Mucosa of rectum (tissue), 2 donors: Measurements from ENCODE around the gene CTSW.

Source experiments
- H3K27ac ChIP-seq, 2 donors: one replicate each; pipeline ENCODE4 v1.7.0; 2013; ENCODE audit warnings: inconsistent platforms in 2 of 2, low read depth in 2 of 2, low read length in 2 of 2
- H3K27me3 ChIP-seq, 2 donors: one replicate each; pipeline ENCODE4 v1.7.0; 2013; ENCODE audit warnings: low read length in 2 of 2; ENCODE audit not compliant: control insufficient read depth in 2 of 2, insufficient read depth in 2 of 2
- H3K36me3 ChIP-seq, 2 donors: one replicate each; pipeline ENCODE4 v1.7.0; 2013; ENCODE audit warnings: low read length in 2 of 2; ENCODE audit not compliant: control insufficient read depth in 2 of 2, insufficient read depth in 2 of 2
- H3K4me1 ChIP-seq, 2 donors: one replicate each; pipeline ENCODE4 v1.7.0; 2013; ENCODE audit warnings: low read length in 2 of 2, mild to moderate bottlenecking in 1 of 2; ENCODE audit not compliant: control insufficient read depth in 2 of 2, insufficient read depth in 2 of 2
- H3K4me3 ChIP-seq, 2 donors: one replicate each; pipeline ENCODE4 v1.7.0; 2013; ENCODE audit warnings: low read length in 2 of 2
- H3K9ac ChIP-seq, 2 donors: one replicate each; pipeline ENCODE4 v1.7.0; 2013; ENCODE audit warnings: low read length in 2 of 2, low read depth in 1 of 2, mild to moderate bottlenecking in 1 of 2
- H3K9me3 ChIP-seq, 2 donors: one replicate each; pipeline ENCODE4 v1.7.0; 2013; ENCODE audit warnings: low read length in 2 of 2; ENCODE audit not compliant: control insufficient read depth in 2 of 2
- donor health status: healthy.
- donor health status: Normal muscosa, but diverticular disease.

The CTSW gene

DNA sequence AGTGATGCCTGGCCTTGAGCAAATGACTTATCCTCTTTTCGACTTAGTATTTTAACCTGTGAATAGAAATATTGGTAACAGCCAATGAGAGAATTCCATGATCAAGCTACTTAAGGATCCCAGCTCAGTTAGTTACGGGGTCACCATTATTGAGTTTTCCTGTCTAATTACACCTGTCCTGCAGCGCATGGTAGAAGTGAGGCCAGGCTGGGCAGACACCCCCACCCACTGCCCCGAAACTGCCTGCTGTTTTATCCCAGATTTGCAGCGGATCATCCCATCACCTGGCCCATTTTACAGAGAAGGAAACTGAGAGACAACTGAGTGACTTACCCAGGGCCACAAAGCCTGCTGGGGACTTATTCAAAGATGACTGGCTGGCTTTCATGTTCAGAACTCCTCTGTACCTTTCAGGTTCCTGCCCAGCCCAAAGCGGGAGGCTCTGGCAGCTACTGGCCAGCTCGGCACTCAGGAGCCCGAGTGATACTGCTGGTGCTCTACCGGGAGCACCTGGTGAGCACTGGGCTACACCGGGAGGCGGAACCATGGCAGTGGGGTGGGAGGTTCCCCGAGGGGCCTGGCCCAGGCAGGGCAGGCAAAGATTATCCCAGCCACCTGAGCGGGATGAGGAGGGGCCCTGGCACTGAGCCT, 18.0 kb upstream of the CTSW start:
- Histone ChIP-seq H3K27me3 (no peaks in the 10 kb centered on the region), H3K4me3 (peak overlapping the region; percentile 78 to 93), H3K9ac (peak overlapping the region; percentile 85 to 96), H3K9me3 (no peaks in the 10 kb centered on the region), H3K27ac (peak overlapping the region; percentile 99), H3K36me3 (peaks cover 32 to 45% of the 10 kb centered on the region in 2 donors), H3K4me1 (peaks cover 28 to 33% of the 10 kb centered on the region in 2 donors)

DNA sequence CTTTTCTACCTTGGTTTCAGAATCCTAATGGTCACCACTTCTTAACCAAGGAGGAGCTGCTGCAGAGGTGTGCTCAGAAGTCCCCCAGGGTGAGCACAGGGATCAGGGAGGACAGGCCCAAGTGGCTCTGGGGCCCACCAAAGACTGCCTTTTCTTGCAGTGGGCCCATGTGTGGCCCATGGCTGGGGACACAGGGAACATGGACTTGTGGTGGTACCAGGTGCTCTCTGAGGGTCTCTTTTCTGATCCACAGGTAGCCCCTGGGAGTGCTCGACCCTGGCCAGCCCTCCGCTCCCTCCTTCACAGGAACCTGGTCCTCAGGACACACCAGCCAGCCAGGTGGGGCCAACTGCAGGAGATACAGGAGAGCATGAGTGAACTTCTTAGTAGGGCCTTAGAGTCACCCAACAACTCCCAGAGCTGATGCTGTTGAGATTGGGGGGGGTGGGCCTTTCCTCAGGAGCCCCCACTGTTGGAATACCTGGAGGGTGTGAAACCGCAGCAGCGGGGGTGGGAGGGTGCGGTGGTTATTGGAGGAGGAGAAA, 17.4 kb upstream of the CTSW start:
- H3K4me3 ChIP-seq = no peak overlapping the region
- no peak overlapping the region for H3K9ac ChIP-seq
- peaks cover 32 to 46% of the 10 kb centered on the region in 2 donors for H3K36me3 ChIP-seq
- no peak overlapping the region for H3K27ac ChIP-seq
- H3K27me3 ChIP-seq = no peaks in the 10 kb centered on the region
- H3K9me3 ChIP-seq = no peaks in the 10 kb centered on the region
- peaks cover 28 to 31% of the 10 kb centered on the region in 2 donors for H3K4me1 ChIP-seq

DNA sequence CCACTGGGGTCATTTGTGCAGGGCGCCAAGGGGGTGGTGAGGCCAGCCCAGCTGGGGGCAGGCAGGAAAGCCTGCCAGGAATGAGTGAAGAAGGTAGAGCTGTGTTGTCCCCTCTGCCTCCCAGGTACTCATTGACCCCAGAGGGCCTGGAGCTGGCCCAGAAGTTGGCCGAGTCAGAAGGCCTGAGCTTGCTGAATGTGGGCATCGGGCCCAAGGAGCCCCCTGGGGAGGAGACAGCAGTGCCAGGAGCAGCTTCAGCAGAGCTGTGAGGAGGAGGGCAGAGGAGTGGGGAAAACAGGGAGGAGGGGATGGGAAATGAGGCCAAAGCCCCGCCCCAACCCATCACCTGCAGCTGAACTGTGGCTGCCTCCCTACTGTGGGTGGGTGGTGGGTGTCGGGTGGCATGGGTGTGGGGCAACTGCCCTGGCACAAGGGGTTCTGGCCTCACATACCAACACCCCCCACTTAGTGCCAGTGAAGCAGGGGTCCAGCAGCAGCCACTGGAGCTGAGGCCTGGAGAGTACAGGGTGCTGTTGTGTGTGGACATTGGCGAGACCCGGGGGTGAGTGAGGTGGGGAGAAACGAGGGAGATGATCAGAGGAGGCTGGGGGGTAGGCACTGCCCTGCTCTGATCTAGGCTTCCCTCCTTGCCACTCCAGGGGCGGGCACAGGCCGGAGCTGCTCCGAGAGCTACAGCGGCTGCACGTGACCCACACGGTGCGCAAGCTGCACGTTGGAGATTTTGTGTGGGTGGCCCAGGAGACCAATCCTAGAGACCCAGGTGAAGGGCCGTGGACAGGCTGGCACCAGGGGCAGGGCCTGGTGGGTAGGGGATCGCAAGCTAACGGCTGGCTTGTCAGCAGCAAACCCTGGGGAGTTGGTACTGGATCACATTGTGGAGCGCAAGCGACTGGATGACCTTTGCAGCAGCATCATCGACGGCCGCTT, 16.4 kb upstream of the CTSW start:
- Histone ChIP-seq H3K4me1 (peaks cover 28 to 31% of the 10 kb centered on the region in 2 donors), H3K9me3 (no peaks in the 10 kb centered on the region), H3K27me3 (no peaks in the 10 kb centered on the region), H3K36me3 (peaks cover 32 to 46% of the 10 kb centered on the region in 2 donors), H3K27ac (no peak overlapping the region), H3K4me3 (no peak overlapping the region), H3K9ac (no peak overlapping the region)

DNA sequence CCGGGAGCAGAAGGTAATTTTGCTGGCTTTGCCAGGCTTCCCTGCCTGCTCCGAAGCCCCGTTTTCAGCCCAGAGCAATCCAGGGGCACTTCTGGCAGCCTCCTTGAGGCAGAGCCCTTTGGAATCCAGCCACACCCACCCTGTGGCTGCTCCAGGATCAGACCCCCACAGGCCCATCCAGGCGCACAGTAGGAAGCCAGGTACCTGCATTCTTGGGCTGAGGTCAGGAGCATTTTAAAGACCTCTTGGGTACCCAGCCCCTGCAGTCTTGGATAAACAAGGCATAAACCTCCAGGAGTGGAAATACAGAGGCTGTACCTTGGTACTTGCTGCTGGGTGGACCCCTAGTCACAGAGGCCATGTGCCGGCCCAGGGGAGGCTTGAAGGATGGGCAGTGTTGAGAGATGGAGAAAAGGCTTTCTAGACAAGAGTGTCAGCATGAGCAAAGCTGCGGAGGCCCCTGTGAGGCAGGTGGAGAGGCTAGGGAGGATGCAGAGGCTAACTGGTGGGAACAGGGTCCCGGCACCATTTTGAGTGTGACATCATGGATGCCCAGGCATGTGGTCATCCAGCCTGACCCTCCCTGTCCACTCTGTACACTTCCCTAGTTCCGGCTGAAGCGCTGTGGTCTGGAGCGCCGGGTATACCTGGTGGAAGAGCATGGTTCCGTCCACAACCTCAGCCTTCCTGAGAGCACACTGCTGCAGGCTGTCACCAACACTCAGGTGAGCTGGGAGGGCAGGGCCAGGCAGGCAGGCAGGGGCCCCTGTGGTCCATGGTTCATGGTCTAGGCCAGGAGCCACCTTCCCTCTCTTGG, 15.5 kb upstream of the CTSW start:
- no peak overlapping the region for H3K27ac ChIP-seq
- H3K9ac ChIP-seq = no peak overlapping the region
- H3K9me3 ChIP-seq = no peaks in the 10 kb centered on the region
- H3K27me3 ChIP-seq = no peaks in the 10 kb centered on the region
- H3K4me1 ChIP-seq = peaks cover 21 to 22% of the 10 kb centered on the region in 2 donors
- peaks cover 32 to 46% of the 10 kb centered on the region in 2 donors for H3K36me3 ChIP-seq
- no peak overlapping the region for H3K4me3 ChIP-seq

DNA sequence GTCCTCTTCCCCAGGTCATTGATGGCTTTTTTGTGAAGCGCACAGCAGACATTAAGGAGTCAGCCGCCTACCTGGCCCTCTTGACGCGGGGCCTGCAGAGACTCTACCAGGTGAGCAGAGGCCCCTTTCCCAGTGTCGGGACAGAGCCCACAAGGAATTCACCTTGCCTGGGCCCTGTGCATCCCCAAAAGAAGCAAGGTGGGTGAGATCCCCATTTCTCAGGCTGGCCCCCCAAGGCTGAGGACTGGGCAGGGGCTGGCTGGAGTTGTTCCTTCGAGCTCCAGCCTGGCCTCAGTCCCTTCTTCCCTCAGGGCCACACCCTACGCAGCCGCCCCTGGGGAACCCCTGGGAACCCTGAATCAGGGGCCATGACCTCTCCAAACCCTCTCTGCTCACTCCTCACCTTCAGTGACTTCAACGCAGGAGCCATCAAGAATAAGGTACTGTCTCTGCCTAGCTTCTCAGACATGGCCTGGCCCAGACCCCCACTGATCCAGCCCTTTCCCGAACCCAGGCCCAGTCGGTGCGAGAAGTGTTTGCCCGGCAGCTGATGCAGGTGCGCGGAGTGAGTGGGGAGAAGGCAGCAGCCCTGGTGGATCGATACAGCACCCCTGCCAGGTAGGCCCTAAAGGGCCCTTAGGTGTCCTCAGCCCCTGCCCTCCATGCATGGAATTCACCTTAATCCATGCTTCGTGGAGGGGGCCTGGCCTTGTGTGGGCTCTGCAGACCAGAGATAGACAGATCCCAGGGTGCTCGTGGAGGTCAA, 14.7 kb upstream of the CTSW start:
- Histone ChIP-seq H3K4me3 (no peak overlapping the region), H3K36me3 (peaks cover 32 to 46% of the 10 kb centered on the region in 2 donors), H3K27ac (no peak overlapping the region), H3K9me3 (no peaks in the 10 kb centered on the region), H3K4me1 (peaks cover 17% of the 10 kb centered on the region in 2 donors), H3K27me3 (no peaks in the 10 kb centered on the region), H3K9ac (no peak overlapping the region)

DNA sequence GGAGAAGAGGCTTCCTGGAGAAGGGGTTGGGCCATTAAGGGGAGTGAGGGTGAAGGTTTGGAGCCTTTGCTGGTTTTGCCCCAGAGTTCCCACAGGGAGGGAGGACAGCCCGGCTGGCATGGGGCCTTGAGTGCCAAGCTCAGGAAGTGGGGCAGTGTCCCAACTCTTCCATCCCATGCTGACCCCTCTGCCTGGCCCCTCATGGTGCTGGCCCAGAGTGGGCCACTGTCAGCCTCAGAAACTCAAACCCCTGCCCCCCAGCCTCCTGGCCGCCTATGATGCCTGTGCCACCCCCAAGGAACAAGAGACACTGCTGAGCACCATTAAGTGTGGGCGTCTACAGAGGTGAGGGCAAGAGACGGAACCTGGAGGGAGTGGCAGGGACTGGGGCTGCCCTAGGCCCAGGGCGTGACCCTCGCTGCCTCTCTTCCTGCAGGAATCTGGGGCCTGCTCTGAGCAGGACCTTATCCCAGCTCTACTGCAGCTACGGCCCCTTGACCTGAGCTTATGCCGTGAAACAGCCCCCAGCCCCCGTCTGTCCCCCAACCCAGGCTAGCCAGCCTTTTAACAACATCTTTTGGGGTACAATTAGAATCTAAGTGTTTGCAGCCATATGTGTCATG, 14.0 kb upstream of the CTSW start:
- Histone ChIP-seq H3K9ac (no peak overlapping the region), H3K36me3 (peaks cover 32 to 46% of the 10 kb centered on the region in 2 donors), H3K9me3 (no peaks in the 10 kb centered on the region), H3K4me1 (peaks cover 15 to 16% of the 10 kb centered on the region in 2 donors), H3K27ac (no peak overlapping the region), H3K27me3 (no peaks in the 10 kb centered on the region), H3K4me3 (no peak overlapping the region)

DNA sequence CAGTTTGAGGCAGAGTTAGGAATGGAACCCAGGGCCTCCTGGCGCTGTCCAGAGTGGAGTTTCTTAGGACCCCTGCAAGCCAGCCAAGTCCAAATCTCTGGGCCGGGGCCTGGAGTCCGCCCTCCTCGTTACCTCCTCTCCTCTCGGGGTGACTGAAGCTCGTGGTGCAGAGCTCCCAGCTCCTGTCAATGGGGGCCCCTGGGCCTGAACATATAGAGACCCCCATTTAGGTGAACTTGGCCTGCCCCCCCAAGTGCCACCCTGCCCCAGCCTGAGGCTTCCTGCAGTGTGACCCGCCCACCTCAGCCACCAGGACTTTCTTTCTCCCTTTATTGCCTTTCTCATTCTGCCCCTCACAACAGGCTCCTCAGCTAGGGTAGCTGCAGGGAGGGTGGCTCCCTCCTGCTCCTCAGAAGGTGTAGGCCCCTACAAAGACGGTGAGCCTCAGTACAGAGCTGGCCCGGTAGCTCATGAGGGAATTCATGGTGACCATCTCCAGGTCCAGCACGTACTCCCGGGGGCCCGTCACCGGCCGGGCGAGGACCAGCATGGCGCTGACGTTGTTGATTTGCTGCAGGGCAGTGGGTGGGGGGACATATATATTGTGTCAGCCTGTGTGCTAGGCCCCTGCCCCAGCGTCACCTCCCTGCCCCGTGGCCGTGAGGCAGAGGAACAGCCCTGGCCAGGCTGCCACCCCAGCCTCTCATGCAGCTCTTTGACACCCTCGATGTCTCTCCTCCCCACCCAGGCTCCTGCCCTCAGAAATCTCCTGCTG, 12.9 kb upstream of the CTSW start:
- H3K4me3 ChIP-seq = no peak overlapping the region
- no peak overlapping the region for H3K9ac ChIP-seq
- H3K36me3 ChIP-seq = peaks cover 32 to 45% of the 10 kb centered on the region in 2 donors
- no peaks in the 10 kb centered on the region for H3K27me3 ChIP-seq
- H3K9me3 ChIP-seq = no peaks in the 10 kb centered on the region
- peaks cover 10 to 16% of the 10 kb centered on the region in 2 donors for H3K4me1 ChIP-seq
- no peak overlapping the region for H3K27ac ChIP-seq

DNA sequence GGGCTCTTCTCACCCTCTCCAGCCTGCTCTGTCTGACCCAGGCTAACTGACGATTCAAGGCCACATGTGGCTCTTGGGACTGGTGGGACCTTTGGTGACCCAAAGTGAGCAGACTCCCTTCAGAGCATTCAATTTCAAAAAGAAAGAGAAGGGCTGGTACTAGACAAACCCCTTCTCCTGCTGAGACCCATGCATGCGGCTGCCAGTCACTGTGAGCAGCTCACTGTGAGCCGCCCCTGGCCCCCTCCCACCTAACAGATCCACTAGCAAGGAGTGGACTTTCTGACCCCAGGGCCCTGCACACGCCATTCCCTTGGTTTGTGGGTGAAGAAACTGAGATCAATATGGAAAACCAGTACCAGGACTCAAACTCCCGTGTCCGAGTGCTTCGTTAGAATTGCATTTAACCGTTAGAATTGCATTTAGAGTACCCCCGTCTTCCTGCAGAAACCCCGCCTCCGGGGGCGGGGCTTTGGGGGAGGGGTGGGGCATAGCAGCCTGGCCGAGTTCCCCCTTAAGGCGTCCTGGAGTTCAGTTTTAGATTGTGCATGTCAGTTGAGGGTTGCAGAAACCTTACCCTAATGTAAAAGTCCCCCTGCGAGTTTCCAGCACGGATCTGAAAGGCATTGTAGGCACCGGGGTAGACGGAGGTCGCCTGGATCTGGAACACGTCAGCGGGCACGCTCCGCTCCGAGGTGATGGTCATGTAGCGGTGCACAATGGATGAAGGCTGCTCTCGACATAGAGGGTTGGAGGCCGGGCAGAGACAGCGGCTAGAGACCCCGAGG, 12.2 kb upstream of the CTSW start:
- Histone ChIP-seq H3K27me3 (no peaks in the 10 kb centered on the region), H3K4me3 (no peak overlapping the region), H3K27ac (no peak overlapping the region), H3K9me3 (no peaks in the 10 kb centered on the region), H3K36me3 (peaks cover 32 to 37% of the 10 kb centered on the region in 2 donors), H3K9ac (no peak overlapping the region), H3K4me1 (peaks cover 7 to 10% of the 10 kb centered on the region in 2 donors)
